ENCODE measurements around the gene SLC23A2.

- TF ChIP-seq, protein P1, sequence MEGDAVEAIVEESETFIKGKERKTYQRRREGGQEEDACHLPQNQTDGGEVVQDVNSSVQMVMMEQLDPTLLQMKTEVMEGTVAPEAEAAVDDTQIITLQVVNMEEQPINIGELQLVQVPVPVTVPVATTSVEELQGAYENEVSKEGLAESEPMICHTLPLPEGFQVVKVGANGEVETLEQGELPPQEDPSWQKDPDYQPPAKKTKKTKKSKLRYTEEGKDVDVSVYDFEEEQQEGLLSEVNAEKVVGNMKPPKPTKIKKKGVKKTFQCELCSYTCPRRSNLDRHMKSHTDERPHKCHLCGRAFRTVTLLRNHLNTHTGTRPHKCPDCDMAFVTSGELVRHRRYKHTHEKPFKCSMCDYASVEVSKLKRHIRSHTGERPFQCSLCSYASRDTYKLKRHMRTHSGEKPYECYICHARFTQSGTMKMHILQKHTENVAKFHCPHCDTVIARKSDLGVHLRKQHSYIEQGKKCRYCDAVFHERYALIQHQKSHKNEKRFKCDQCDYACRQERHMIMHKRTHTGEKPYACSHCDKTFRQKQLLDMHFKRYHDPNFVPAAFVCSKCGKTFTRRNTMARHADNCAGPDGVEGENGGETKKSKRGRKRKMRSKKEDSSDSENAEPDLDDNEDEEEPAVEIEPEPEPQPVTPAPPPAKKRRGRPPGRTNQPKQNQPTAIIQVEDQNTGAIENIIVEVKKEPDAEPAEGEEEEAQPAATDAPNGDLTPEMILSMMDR (IDR thresholded peaks at IDR 0.05; ENCODE audit: low read depth, low read length), result no peak
- TF ChIP-seq EZH2phosphoT487 (IDR thresholded peaks at IDR 0.05; ENCODE audit: low read depth), result no peak
Observed at GRCh38 chr20:4902788-4903187, 98.5 kb downstream of the SLC23A2 start.
